RWPE2 (cell line): ENCODE data around the gene NEDD4L.

Experiments used
- ATAC-seq: fragments of 200-7000 bp; cut with Tn5 transposase; 3 replicates; pipeline ENCODE4 v1.9.1; 2021; ENCODE audit warnings: low read depth
- DNase-seq: peaks from one replicate; pipeline ENCODE4 v3.0.0-alpha.2; 2020; ENCODE audit warnings: low spot score
- H3K27ac ChIP-seq: fragments of 450-650 bp; 2 replicates; pipeline ENCODE4 v1.5.1; 2017; ENCODE audit warnings: mild to moderate bottlenecking; ENCODE audit not compliant: poor library complexity, severe bottlenecking
- H3K27me3 ChIP-seq: fragments of 250-450 bp; sonication (Bioruptor Pico); 2 replicates; pipeline ENCODE4 v1.5.1; 2021; ENCODE audit warnings: mild to moderate bottlenecking, moderate library complexity; ENCODE audit not compliant: insufficient read depth, poor library complexity, severe bottlenecking
- H3K36me3 ChIP-seq: fragments of 250-450 bp; sonication (Bioruptor Pico); 2 replicates; pipeline ENCODE4 v1.5.1; 2020; ENCODE audit warnings: low read depth, mild to moderate bottlenecking, moderate library complexity
- H3K4me1 ChIP-seq: fragments of 250-450 bp; sonication (Bioruptor Pico); 2 replicates; pipeline ENCODE4 v1.5.1; 2021; ENCODE audit warnings: mild to moderate bottlenecking, moderate library complexity; ENCODE audit not compliant: insufficient read depth, poor library complexity, severe bottlenecking
- H3K4me3 ChIP-seq: fragments of 250-450 bp; sonication (Bioruptor Pico); 2 replicates; pipeline ENCODE4 v1.5.1; 2021; ENCODE audit warnings: mild to moderate bottlenecking, moderate library complexity; ENCODE audit not compliant: severe bottlenecking
- H3K9me3 ChIP-seq: fragments of 250-450 bp; sonication (Bioruptor Pico); 2 replicates; pipeline ENCODE4 v1.5.1; 2021; ENCODE audit warnings: mild to moderate bottlenecking, moderate library complexity; ENCODE audit not compliant: severe bottlenecking
- TF ChIP-seq, protein P1 (sequence below): fragments of 450-650 bp; IDR thresholded peaks from one replicate; pipeline ENCODE4 v1.5.1; 2017; ENCODE audit warnings: mild to moderate bottlenecking, moderate library complexity; ENCODE audit not compliant: poor library complexity, severe bottlenecking

The NEDD4L gene

DNA sequence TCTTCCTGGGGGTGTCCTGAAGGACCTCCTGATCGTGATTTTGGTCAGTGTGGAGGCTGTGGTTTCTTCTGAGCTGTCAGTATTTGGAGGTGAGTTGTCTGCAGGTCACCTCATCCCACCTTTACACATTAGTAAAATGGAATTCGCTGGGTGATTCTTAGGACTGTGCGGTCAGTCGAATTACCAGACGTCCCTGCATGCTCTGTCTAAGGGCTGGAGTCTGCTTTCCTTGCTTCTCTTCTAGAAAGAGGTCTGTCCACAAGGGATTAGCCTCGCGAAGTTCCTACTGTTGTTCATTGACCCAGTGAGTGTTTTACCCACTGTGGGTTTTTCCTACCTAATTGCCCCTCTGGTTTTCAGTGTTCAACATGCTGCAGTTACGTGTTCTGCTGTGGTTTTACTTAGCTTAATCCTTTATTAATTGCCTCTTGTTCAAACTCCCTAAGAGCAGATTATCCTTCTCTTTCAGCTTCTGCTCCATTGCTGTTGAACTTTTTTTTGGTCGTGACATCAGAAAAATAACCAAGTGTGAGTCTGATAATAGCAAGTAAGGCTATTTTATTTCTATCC lies 183.4 kb downstream of the NEDD4L start:
- H3K4me1 ChIP-seq = peaks cover 39% of the 10 kb centered on the region
- H3K9me3 ChIP-seq = no peaks in the 10 kb centered on the region
- H3K4me3 ChIP-seq = no peak overlapping the region
- DNase-seq (no peak), ATAC-seq (no peak)
- TF ChIP-seq, protein P1, sequence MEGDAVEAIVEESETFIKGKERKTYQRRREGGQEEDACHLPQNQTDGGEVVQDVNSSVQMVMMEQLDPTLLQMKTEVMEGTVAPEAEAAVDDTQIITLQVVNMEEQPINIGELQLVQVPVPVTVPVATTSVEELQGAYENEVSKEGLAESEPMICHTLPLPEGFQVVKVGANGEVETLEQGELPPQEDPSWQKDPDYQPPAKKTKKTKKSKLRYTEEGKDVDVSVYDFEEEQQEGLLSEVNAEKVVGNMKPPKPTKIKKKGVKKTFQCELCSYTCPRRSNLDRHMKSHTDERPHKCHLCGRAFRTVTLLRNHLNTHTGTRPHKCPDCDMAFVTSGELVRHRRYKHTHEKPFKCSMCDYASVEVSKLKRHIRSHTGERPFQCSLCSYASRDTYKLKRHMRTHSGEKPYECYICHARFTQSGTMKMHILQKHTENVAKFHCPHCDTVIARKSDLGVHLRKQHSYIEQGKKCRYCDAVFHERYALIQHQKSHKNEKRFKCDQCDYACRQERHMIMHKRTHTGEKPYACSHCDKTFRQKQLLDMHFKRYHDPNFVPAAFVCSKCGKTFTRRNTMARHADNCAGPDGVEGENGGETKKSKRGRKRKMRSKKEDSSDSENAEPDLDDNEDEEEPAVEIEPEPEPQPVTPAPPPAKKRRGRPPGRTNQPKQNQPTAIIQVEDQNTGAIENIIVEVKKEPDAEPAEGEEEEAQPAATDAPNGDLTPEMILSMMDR = no peak
- no peak overlapping the region for H3K27ac ChIP-seq
- H3K27me3 ChIP-seq = no peaks in the 10 kb centered on the region
- peaks cover 36% of the 10 kb centered on the region for H3K36me3 ChIP-seq

DNA sequence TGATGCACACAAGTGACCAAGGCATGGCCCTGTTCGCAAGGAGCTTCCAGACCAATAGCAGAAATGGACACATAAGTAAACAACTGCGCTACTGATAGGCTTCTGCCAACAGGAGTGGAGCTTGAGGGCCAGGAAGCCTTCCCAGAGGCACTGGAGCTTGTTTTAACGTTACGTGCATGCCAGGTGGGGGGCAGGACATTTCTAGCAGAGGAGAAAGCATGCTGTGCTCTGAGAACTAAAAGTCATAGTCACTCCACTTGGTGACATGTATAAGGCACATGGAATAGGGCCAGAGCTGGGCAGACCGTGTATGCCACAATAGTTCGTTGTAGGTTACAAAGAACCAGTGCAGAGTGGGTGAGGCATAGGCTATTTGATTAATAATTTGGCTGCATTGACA lies 184.2 kb downstream of the NEDD4L start:
- H3K27ac ChIP-seq = no peak overlapping the region
- H3K9me3 ChIP-seq = no peaks in the 10 kb centered on the region
- no peaks in the 10 kb centered on the region for H3K27me3 ChIP-seq
- ATAC-seq = no peak
- no peak for DNase-seq
- TF ChIP-seq, protein P1 = no peak
- no peak overlapping the region for H3K4me3 ChIP-seq
- peaks cover 40% of the 10 kb centered on the region for H3K36me3 ChIP-seq
- H3K4me1 ChIP-seq = peaks cover 37% of the 10 kb centered on the region

DNA sequence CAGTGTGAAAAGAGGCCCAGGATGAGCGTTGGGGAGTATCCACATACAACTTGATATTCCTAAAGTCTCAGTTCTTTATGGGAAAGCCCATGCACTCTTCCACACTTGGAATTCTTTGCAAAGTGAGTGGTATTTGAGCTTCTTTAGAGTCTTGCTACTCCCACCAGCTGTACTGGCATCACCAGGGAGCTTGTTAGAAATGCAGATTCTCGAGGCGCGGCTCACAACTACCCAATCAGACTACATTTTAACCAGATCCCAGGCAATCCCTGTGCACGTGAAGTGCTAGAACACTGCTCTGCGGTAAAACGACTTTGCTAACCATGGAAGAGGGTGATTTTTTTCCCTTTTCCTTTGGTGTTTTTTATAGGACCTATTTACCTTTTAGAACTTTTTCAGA lies 184.7 kb downstream of the NEDD4L start:
- Histone ChIP-seq H3K27ac (peak overlapping the region; percentile 56), H3K4me1 (peaks cover 40% of the 10 kb centered on the region), H3K9me3 (no peaks in the 10 kb centered on the region), H3K27me3 (no peaks in the 10 kb centered on the region), H3K36me3 (peaks cover 41% of the 10 kb centered on the region), H3K4me3 (no peak overlapping the region)
- no peak for DNase-seq
- TF ChIP-seq, protein P1 = no peak
- ATAC-seq = no peak

DNA sequence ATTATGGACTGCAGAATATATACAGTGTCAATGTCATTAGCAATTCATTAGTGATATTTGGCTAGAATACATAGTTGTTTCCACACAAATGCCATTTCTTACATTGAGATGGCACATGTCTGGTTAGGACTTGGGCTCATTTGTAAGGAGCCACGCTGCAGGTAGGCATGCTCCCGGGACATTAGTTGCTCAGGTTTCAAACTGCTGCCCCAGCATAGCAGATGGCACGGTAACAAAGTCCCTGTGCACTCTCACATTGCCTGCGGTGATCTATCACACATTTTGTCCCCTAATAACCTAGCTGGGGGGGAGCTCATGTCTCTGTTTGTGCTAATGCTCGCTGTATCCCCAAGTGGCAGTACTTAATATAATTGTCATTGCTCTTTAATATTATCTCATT lies 185.1 kb downstream of the NEDD4L start:
- TF ChIP-seq, protein P1 = no peak
- ATAC-seq = no peak
- peaks cover 44% of the 10 kb centered on the region for H3K4me1 ChIP-seq

DNA sequence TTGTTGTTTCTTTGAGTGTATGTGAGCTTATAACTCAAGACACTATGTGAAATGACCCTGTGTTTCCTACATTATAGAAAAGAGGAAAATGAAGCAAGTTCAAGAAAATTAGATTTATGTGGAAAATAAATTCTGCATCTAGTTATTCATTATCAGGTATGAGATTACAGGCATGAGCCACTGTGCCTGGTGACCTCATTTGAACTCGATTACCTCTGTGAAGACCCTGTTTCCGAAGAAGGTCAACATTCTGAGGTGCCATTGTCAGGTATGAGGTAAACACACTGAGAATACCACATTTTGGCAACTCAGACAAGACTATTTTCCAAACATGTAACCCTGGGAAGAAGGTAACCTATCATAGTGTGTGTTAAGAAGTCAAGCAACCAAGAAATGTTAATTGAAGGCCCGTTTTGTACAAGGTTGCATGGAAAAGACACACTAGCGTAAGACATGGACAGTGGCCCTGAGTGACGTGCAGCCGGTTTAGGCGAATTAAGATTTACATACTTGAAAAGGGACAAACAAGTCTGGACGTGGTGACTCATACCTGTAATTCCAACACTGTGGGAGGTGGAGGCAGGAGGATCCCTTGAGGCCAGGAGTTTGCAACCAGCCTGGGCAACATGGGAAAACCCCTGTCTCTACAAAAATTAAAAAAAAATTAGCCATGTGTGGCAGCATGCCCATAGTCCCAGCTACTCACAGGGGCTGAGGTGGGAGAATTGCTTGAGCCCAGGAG lies 186.6 kb downstream of the NEDD4L start:
- Histone ChIP-seq H3K4me1 (peaks cover 37% of the 10 kb centered on the region), H3K27ac (peak overlapping the region; percentile 56), H3K9me3 (no peaks in the 10 kb centered on the region), H3K4me3 (no peak overlapping the region), H3K36me3 (peaks cover 36% of the 10 kb centered on the region), H3K27me3 (no peaks in the 10 kb centered on the region)
- peak; percentile 63 for ATAC-seq
- TF ChIP-seq, protein P1 = no peak
- no peak for DNase-seq

More for the DNA sequence above, 185.1 kb downstream of the NEDD4L start:
- Histone ChIP-seq H3K4me3 (no peak overlapping the region), H3K27me3 (no peaks in the 10 kb centered on the region), H3K9me3 (no peaks in the 10 kb centered on the region), H3K36me3 (peaks cover 41% of the 10 kb centered on the region), H3K27ac (peak overlapping the region; percentile 56)
- no peak for DNase-seq
